GM23248 (cell line): ENCODE data around the gene NENF. TPM values are rescaled to one million over a fixed set of nuclear protein-coding genes. Genes with fewer than 3 reads are reported as not detected.

Experiments used
- DNase-seq: peaks from one replicate; pipeline ENCODE4 v3.0.0-alpha.2; 2015
- H2AFZ ChIP-seq: fragments of 200-600 bp; sonication (generic); 2 replicates; pipeline ENCODE4 v1.6.1; 2016; ENCODE audit warnings: antibody characterized with exemption
- H3F3A ChIP-seq: fragments of 200-600 bp; sonication (generic); 2 replicates; pipeline ENCODE4 v1.6.1; 2016; ENCODE audit warnings: mild to moderate bottlenecking, antibody characterized with exemption, mixed run types; ENCODE audit not compliant: insufficient read depth
- H3K27ac ChIP-seq: fragments of 200-600 bp; sonication (generic); 2 replicates; pipeline ENCODE4 v1.5.1; 2016; ENCODE audit warnings: mild to moderate bottlenecking
- H3K27me3 ChIP-seq: fragments of 200-600 bp; sonication (generic); replicated peaks from 2 replicates; pipeline ENCODE4 v1.6.1; 2016; ENCODE audit warnings: mild to moderate bottlenecking; ENCODE audit not compliant: insufficient read depth
- H3K36me3 ChIP-seq: fragments of 200-600 bp; sonication (generic); 2 replicates; pipeline ENCODE4 v1.6.1; 2016; ENCODE audit warnings: low read depth, mild to moderate bottlenecking
- H3K4me1 ChIP-seq: fragments of 200-600 bp; sonication (generic); 2 replicates; pipeline ENCODE4 v1.6.1; 2016; ENCODE audit warnings: mild to moderate bottlenecking; ENCODE audit not compliant: insufficient read depth
- H3K4me2 ChIP-seq: fragments of 200-600 bp; sonication (generic); one replicate; pipeline ENCODE4 v1.6.1; 2016; ENCODE audit warnings: mild to moderate bottlenecking; ENCODE audit not compliant: unreplicated experiment
- H3K4me3 ChIP-seq: fragments of 200-600 bp; sonication (generic); 2 replicates; pipeline ENCODE4 v1.5.1; 2016; ENCODE audit warnings: mild to moderate bottlenecking
- H3K79me2 ChIP-seq: fragments of 200-600 bp; sonication (generic); 2 replicates; pipeline ENCODE4 v1.6.1; 2016; ENCODE audit warnings: mild to moderate bottlenecking; ENCODE audit not compliant: insufficient read depth
- H3K9ac ChIP-seq: fragments of 200-600 bp; sonication (generic); 2 replicates; pipeline ENCODE4 v1.6.1; 2016; ENCODE audit warnings: mild to moderate bottlenecking
- H3K9me2 ChIP-seq: fragments of 200-600 bp; sonication (generic); 2 replicates; pipeline ENCODE4 v1.6.1; 2016; ENCODE audit warnings: mixed run types, mild to moderate bottlenecking, moderate library complexity; ENCODE audit not compliant: insufficient read depth
- H3K9me3 ChIP-seq: fragments of 200-600 bp; sonication (generic); one replicate; pipeline ENCODE4 v1.6.1; 2017; ENCODE audit warnings: low read depth
- H4K20me1 ChIP-seq: fragments of 200-600 bp; sonication (generic); 2 replicates; pipeline ENCODE4 v1.6.0; 2016; ENCODE audit not compliant: insufficient read depth
- EZH2 ChIP-seq: fragments of 200-600 bp; sonication (generic); IDR thresholded peaks from 2 replicates; pipeline ENCODE4 v1.6.1; 2018; ENCODE audit warnings: antibody characterized with exemption, mild to moderate bottlenecking; ENCODE audit not compliant: insufficient read depth, poor library complexity, severe bottlenecking
- EZH2phosphoT487 ChIP-seq: fragments of 200-600 bp; sonication (generic); IDR thresholded peaks from 2 replicates; pipeline ENCODE4 v1.6.1; 2018; ENCODE audit warnings: antibody characterized with exemption, moderate library complexity, mild to moderate bottlenecking, low read depth; ENCODE audit not compliant: insufficient read depth
- WGBS, 2 experiments: methylation state at CpG; one replicate each; pipeline ENCODE4 v1.1.6; 2015 to 2017; ENCODE audit warnings: low lambda C conversion rate in 2 of 2, low coverage in 1 of 2; ENCODE audit errors: missing lambda C conversion rate in 2 of 2; 5-methylcytosine and 5-hydroxymethylcytosine counted together
- in situ Hi-C: fragments of 300-500 bp; cut with MboI; formaldehyde crosslinking; loops from 2 replicates; pipeline ENCODE4 v1.15.0; 2020
- polyA plus RNA-seq: library from polyadenylated mRNA; unstranded; fragments of >200 nt; fragmentation: Nextera tagmentation; extraction: Ambion mirVana; gene quantifications from 2 replicates; pipeline ENCODE4 v1.2.1, GENCODE V29; 2016
- total RNA-seq: library from RNA; depleted of rRNA; stranded (reverse); fragments of >200 nt; shearing (Covaris generic); gene quantifications from 2 replicates; pipeline ENCODE4 v1.2.3, GENCODE V29; 2014

The NENF gene
- total and polyA plus RNA-seq, 2 experiments from 2014 or later, result 86.9 to 162 TPM

DNA sequence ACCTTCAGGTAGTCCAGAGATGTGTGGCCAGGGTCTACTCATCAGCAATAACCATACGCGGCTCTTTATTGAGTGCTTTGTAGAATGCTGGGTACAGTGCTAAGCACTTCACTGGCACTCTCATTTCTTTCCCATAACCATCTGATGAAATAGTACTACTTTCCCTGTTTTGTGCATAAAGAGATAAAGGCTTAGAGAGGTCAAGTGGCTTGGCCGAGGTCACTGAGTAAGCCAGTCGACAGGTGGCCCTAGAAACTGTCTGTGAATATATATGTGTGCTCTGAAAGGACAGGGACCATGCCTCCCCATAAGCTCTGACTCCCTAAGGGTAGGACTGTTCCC lies 52.8 kb downstream of the NENF start:
- H3K36me3 ChIP-seq, result no peaks in the 10 kb centered on the region
- no peaks in the 10 kb centered on the region for H4K20me1 ChIP-seq
- no peak for DNase-seq
- H3K4me1 ChIP-seq, result peaks cover 29% of the 10 kb centered on the region
- TF ChIP-seq EZH2phosphoT487, result no peak
- no peak for TF ChIP-seq EZH2
- H3F3A ChIP-seq, result peaks cover 34% of the 10 kb centered on the region
- H3K27me3 ChIP-seq, result 0 out of 2 replicates have a peak, but pooled peaks cover 3% of the 10 kb centered on the region
- H3K9ac ChIP-seq, result peak overlapping the region; percentile 41
- no peaks in the 10 kb centered on the region for H3K79me2 ChIP-seq
- 87 to 98% methylated on average over 4 of the region's 4 CpGs for WGBS, 2 experiments
- no peak overlapping the region for H2AFZ ChIP-seq
- no peak overlapping the region for H3K4me2 ChIP-seq
- in situ Hi-C loops, result no loop called here
- H3K9me3 ChIP-seq, result no peaks in the 10 kb centered on the region
- peak overlapping the region; percentile 52 for H3K27ac ChIP-seq
- no peaks in the 10 kb centered on the region for H3K9me2 ChIP-seq
- H3K4me3 ChIP-seq, result no peak overlapping the region

DNA sequence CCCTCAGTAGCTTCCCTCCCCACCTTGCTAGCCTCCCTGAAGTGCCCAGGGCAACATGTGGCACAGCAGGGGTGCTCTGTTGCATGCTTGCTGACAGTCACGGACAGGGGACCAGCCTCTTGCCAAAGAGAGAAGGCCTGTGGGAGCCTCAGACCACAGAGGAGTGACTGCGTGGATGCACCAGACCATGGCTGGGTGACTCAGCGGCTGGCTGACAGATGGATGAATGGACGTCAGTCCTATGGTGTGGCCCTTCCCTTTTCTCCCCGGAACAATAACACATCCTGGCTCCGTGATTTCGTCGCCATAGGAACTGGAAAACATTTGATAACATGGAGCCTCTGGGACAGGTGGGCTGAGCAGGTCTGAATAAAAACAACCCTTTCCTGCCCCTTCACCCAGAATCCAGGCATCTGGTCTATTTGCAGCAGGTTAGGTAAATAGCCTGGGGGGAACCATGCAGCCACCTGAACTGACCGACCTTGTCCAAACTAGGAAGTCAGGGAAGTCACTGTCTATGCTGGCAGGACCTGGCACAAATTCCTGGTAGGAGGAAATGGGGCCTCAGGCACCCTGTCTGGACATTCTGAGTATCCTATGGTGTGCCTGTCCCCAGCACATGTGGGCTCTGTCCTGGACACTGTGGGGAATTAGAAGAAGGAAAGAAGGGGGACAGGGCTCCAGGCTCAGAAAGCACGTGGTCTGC lies 53.3 kb downstream of the NENF start:
- H2AFZ ChIP-seq, result no peak overlapping the region
- H3K9ac ChIP-seq, result peak overlapping the region; percentile 56

DNA sequence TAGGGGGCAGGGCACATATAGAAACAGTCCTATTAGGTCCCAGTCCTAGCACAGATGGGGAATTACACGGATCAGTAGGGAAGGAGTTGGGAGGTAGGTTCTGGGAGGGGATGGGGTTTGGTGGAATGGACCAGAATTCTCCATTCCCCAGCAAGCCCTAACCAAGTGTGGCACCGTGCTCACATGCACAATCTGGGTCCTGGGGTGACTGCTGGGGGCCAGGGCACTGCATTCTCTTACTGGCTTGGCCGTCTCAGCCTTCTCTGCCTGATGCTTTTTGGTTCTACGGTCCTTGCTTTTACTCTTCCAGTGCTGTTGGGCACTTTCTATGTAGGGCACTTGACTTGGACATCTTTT lies 53.9 kb downstream of the NENF start:
- no peaks in the 10 kb centered on the region for H3K9me2 ChIP-seq
- peaks cover 34% of the 10 kb centered on the region for H3F3A ChIP-seq
- H4K20me1 ChIP-seq, result no peaks in the 10 kb centered on the region
- no peaks in the 10 kb centered on the region for H3K79me2 ChIP-seq
- no peaks in the 10 kb centered on the region for H3K9me3 ChIP-seq
- WGBS, 2 experiments, result 81 to 85% methylated on average over 4 of the region's 4 CpGs
- no peak overlapping the region for H3K27ac ChIP-seq
- peak overlapping the region; percentile 56 for H3K9ac ChIP-seq
- TF ChIP-seq EZH2, result no peak
- H3K36me3 ChIP-seq, result no peaks in the 10 kb centered on the region
- no peak overlapping the region for H3K4me3 ChIP-seq
- H3K27me3 ChIP-seq, result 0 out of 2 replicates have a peak, but pooled peaks cover 3% of the 10 kb centered on the region
- no peak overlapping the region for H3K4me2 ChIP-seq
- in situ Hi-C loops, result no loop called here
- peaks cover 29% of the 10 kb centered on the region for H3K4me1 ChIP-seq
- DNase-seq, result no peak
- no peak overlapping the region for H2AFZ ChIP-seq

More for the DNA sequence above, 53.3 kb downstream of the NENF start:
- Histone ChIP-seq H3K4me2 (no peak overlapping the region), H3K27ac (peak overlapping the region; percentile 52), H3K9me2 (no peaks in the 10 kb centered on the region), H3K27me3 (0 out of 2 replicates have a peak, but pooled peaks cover 3% of the 10 kb centered on the region), H3F3A (peaks cover 34% of the 10 kb centered on the region), H3K36me3 (no peaks in the 10 kb centered on the region), H3K79me2 (no peaks in the 10 kb centered on the region), H3K9me3 (no peaks in the 10 kb centered on the region), H3K4me1 (peaks cover 29% of the 10 kb centered on the region), H4K20me1 (no peaks in the 10 kb centered on the region), H3K4me3 (no peak overlapping the region)
- TF ChIP-seq EZH2phosphoT487 (no peak), EZH2 (no peak)
- 16 to 20% methylated on average over 10 of the region's 10 CpGs for WGBS, 2 experiments
- in situ Hi-C loops, result no loop called here
- peak; percentile 96 for DNase-seq

DNA sequence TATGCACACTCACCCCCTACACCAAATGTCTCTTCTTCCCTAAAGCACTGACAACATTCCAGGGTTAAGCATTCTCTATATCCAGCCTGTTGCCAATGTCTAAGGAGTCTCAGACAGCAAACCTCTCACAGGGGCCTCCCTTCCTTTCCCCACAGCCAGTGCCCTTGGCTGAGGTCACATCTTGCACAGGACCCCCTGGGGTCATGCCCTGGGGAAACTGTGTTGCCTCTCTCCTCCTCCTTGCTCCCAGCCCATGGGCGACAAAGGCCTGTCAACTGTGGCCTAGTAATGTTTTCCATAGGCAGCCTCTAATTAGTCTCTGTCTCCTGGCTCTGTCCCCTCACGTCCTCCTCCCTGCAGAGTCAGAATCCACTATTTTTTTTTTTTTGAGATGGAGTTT lies 54.6 kb downstream of the NENF start:
- in situ Hi-C loops, result no loop called here
- peaks cover 26% of the 10 kb centered on the region for H3K4me1 ChIP-seq

More for the DNA sequence above, 54.6 kb downstream of the NENF start:
- Histone ChIP-seq H3K27ac (no peak overlapping the region), H3K9me2 (no peaks in the 10 kb centered on the region), H2AFZ (no peak overlapping the region), H4K20me1 (no peaks in the 10 kb centered on the region), H3F3A (peaks cover 30% of the 10 kb centered on the region), H3K79me2 (no peaks in the 10 kb centered on the region), H3K36me3 (no peaks in the 10 kb centered on the region), H3K9me3 (no peaks in the 10 kb centered on the region), H3K9ac (no peak overlapping the region), H3K4me2 (no peak overlapping the region), H3K4me3 (no peak overlapping the region), H3K27me3 (0 out of 2 replicates have a peak, but pooled peaks cover 3% of the 10 kb centered on the region)
- WGBS, 2 experiments, result 84 to 85% methylated on average over 2 of the region's 2 CpGs
- DNase-seq, result no peak
- no peak for TF ChIP-seq EZH2phosphoT487
